OCI-LY3 (cell line): Measurements from ENCODE around the gene RNF115.

Experiments
- CTCF ChIP-seq: fragments of 200-600, 300-600 bp; sonication (generic); IDR thresholded peaks from 2 replicates; pipeline ENCODE4 v1.5.1; 2014; ENCODE audit warnings: antibody characterized with exemption, low read length, low read depth
- EZH2phosphoT487 ChIP-seq: fragments of 200-600 bp; shearing (Covaris generic); IDR thresholded peaks from 2 replicates; pipeline ENCODE4 v1.6.1; 2018; ENCODE audit warnings: antibody characterized with exemption, mixed run types, low read depth

DNA sequence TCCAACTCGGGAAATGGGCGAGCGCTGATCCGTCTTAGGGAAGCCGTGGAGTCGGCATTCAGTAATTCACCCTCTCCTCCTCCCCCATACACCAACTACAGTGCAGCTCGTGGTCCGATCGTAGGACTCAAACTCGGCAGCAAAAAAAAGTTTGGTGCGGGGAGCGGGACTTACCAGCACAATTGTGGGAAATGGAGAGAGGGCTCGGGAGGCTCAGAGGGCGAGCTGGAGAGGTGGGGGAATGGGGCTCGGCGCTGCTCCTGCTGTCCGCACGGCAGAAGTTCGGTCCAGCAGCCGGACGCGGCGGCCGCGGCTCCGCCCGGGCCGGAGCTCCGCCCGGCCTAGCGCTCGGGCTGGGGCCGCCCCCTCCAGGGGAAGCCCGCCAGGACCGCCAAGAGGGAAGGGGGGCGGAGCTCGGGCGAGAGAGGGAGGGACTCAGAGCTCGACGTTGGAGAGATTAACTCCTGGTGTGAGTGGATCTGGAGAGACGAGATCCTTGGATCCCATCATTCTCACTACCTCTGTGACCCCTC is 35.7 kb upstream of the RNF115 start:
- TF ChIP-seq CTCF (no peak), EZH2phosphoT487 (no peak)
